ENCODE results near the gene CIAO3.

DNA sequence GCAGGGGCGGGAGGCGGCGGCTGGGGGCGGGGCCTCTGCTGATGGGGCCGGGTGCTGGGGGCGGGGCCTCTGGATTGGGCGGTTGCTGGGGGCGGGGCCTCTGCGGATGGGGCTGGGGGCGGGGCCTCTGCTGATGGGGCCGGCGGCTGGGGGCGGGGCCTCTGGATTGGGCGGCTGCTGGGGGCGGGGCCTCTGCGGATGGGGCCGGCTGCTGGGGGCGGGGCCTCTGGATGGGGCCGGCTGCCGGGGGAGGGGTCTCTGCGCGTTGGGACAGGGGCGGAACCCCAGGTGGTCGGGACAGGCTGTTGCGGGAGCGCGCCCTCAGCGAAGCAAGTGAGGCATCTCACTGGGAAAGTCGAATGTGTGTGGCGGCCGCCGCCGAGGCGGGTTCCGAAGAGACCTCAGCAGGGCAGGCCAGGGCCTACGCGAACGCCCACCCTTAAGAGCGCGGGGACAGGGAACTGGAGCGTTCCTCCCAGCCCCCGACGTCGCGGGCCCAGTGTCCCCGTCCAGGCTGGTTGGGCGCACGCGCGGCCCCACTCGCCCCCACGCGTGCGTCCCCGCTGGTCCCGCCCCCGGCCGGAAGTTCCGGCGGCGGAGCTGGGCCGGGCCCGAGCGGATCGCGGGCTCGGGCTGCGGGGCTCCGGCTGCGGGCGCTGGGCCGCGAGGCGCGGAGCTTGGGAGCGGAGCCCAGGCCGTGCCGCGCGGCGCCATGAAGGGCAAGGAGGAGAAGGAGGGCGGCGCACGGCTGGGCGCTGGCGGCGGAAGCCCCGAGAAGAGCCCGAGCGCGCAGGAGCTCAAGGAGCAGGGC, 60.8 kb downstream of the CIAO3 start, which contains the start of gene STUB1:
- TF ChIP-seq FOXM1 (IDR thresholded peaks at IDR 0.05; ENCODE audit: borderline replicate concordance) (0 out of 2 replicates have a peak, but pooled peaks have one; percentile 12), TARDBP (IDR thresholded peaks at IDR 0.05) (0 out of 2 replicates have a peak, but pooled peaks have one; percentile 28), SP1 (IDR thresholded peaks at IDR 0.05) (no peak), NFRKB (IDR thresholded peaks at IDR 0.05) (no peak), FOXA1 (IDR thresholded peaks at IDR 0.05) (no peak), SUZ12 (IDR thresholded peaks at IDR 0.05) (no peak), LEF1 (IDR thresholded peaks at IDR 0.05; ENCODE audit: borderline replicate concordance) (no peak), BHLHE40 (IDR thresholded peaks at IDR 0.05; ENCODE audit: borderline replicate concordance) (no peak), L3MBTL2 (conservative IDR thresholded peaks at IDR 0.05) (no peak), ARNT (IDR thresholded peaks at IDR 0.05) (no peak)
- TF ChIP-seq, protein P1, sequence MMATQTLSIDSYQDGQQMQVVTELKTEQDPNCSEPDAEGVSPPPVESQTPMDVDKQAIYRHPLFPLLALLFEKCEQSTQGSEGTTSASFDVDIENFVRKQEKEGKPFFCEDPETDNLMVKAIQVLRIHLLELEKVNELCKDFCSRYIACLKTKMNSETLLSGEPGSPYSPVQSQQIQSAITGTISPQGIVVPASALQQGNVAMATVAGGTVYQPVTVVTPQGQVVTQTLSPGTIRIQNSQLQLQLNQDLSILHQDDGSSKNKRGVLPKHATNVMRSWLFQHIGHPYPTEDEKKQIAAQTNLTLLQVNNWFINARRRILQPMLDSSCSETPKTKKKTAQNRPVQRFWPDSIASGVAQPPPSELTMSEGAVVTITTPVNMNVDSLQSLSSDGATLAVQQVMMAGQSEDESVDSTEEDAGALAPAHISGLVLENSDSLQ (IDR thresholded peaks at IDR 0.05): no peak
